HCT116 (cell line): ENCODE results near the gene PLCB1.

ENCODE experiments used
- CTCF ChIP-seq, 3 experiments: fragments of 200-600 bp in 1 of 3; sonication (generic) in 1 of 3; IDR thresholded peaks in 2 of 3; conservative IDR thresholded peaks in 1 of 3; 2 replicates each; pipeline ENCODE4 v1.5.1; 2012 to 2017; ENCODE audit warnings: low read depth in 2 of 3, low read length in 2 of 3, antibody characterized with exemption in 1 of 3, borderline replicate concordance in 1 of 3, control low read depth in 1 of 3, mild to moderate bottlenecking in 1 of 3, mixed read lengths in 1 of 3, mixed run types in 1 of 3, moderate library complexity in 1 of 3; ENCODE audit not compliant: insufficient read depth in 1 of 3
- POLR2AphosphoS5 ChIP-seq: IDR thresholded peaks from 2 replicates; pipeline ENCODE4 v1.6.1; 2011; ENCODE audit warnings: mild to moderate bottlenecking, low read depth, low read length, moderate library complexity
- YY1 ChIP-seq: IDR thresholded peaks from 2 replicates; pipeline ENCODE4 v1.6.1; 2011; ENCODE audit warnings: low read length, low read depth, moderate library complexity, mild to moderate bottlenecking; ENCODE audit not compliant: insufficient replicate concordance; ENCODE audit errors: extremely low read depth

- TF ChIP-seq CTCF (IDR thresholded peaks at IDR 0.05 in 2 of 3, conservative IDR thresholded peaks at IDR 0.05 in 1 of 3; ENCODE audit: borderline replicate concordance in 1 of 3, insufficient read depth in 1 of 3, low read depth in 2 of 3, low read length in 2 of 3) (no peak), YY1 (no peak), POLR2AphosphoS5 (no peak)
Observed at GRCh38 chr20:8870652-8871051, 738.6 kb downstream of the PLCB1 start.
